HG02642 (cell line): ENCODE measurements around the gene GPRASP2.
"Not testable (repeated sequence)": the region's sequence is repeated elsewhere in the genome, so short reads cannot be mapped to it uniquely, and the experiment has no call there.

Source experiments
- ATAC-seq: cut with Tn5 transposase; IDR thresholded peaks from one replicate; pipeline ENCODE4 v1.9.1; 2021; ENCODE audit warnings: mild to moderate bottlenecking; ENCODE audit not compliant: unreplicated experiment, poor library complexity

GPRASP2 gene

GRCh38 chrX:102712216-102712966 is at the start of gene GPRASP2:
TSS of gene GPRASP2 (plus strand) at chrX:102712448. CDS start at chrX:102714870, 2,422 bp downstream.
- ATAC-seq, result no peak

DNA sequence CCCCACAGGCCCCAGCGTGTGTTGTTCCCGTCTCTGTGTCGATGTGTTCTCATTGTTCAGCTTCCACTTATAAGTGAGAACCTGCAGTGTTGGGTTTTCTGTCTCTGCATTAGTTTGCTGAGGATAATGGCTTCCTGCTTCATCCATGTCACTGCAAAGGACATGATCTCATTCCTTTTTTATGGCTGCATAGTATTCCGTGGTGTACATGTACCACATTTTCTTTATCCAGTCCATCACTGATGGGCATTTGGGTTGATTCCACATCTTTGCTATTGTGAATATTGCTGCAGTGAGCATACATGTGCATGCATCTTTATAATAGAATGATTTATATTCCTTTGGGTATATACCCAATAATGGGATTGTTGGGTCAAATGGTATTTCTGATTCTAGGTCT is 48.4 kb upstream of the GPRASP2 start:
- not testable (repeated sequence) for ATAC-seq

GRCh38 chrX:102667034-102667433 is 45.2 kb upstream of the GPRASP2 start:
- ATAC-seq, result not testable (repeated sequence)

- ATAC-seq, result no peak
Observed at GRCh38 chrX:102669526-102669925, 42.7 kb upstream of the GPRASP2 start.

GRCh38 chrX:102672856-102673255 is 39.4 kb upstream of the GPRASP2 start:
- ATAC-seq, result no peak

DNA sequence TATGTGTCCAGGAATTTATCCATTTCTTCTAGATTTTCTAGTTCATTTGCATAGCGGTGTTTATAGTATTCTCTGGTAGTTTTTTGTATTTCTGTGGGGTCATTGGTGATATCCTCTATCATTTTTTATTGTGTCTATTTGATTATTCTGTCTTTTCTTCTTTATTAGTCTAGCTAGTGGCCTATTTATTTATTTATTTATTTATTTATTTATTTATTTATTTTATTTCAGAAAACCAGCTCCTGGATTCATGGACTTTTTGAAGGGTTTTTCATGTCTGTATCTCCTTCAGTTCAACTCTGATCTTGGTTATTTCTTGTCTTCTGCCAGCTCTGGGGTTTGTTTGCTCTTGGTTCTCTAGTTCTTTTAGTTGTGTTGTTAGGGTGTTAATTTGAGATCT is 34.8 kb upstream of the GPRASP2 start:
- not testable (repeated sequence) for ATAC-seq

DNA sequence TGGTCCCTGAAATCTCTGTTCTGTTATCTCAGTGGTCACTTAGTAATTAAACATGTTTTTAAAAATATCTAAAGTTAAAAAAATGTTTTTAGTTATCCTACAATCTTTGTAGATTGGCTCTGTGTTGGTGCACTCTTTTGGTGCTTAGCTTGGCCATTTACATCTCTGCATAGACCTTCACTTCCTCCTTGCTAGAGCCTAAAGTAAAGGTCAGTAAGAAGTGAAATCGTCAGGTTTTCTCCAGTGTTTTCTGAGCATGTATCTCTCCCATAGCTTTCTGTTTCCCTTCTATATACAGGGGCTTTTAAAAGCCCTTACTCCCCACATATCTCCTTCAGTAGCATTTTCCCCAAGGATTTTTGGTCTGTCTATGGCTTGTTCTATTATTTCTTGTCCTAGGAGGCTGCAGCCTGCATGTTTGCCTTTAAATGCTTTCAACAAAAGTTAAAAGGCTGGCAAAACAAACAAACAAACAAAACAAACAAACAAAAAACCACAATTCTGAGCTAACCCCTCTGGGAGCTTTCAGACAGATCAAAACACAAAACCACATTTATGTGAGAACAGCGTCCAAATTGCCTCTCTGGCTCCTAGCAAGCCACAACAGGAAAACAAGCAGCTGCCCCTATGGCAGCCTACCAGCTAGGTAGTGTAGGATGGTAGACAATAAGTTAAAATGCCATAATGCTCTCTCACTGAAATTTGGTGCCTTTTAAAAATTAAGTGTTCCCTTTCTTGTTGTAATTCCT is 27.3 kb upstream of the GPRASP2 start:
- ATAC-seq, result no peak

DNA sequence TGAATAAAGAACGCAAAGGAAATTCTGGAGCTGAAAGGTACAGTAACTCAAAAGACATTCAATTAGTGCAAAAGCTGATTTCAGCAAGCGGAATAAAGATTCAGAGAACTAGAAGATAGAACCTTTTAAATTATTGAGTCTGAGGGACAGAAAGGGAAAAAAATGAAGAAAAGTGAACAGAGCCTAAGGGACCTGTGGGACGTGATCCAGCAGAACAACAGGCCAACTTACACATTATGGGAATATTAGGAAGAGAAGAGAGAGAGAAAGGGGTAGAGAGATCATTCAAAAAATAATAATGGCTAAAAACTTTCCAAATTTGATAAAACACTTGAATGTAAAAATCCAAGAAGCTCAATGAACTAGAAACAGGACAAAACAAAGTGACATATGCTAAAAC is 17.5 kb upstream of the GPRASP2 start:
- no peak for ATAC-seq

GRCh38 chrX:102696306-102696705 is 15.9 kb upstream of the GPRASP2 start:
- no peak for ATAC-seq

DNA sequence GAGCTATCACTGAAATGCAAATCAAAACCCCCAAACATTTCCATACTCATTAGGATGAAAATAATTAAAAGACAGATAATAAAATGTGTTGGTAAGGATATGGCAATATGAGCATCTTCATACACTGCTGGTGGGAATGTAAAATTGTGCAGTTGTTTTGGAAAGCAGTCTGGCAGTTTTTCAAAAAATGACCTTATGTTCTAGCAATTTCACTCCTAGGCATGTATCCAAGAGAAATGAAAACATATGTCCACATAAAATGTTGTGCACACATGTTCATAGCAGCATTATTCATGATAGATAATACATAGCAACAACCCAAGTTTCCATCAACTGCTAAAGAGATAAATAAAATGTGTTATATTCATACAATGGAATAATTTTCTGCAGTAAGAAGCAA is 14.8 kb upstream of the GPRASP2 start:
- ATAC-seq, result no peak

DNA sequence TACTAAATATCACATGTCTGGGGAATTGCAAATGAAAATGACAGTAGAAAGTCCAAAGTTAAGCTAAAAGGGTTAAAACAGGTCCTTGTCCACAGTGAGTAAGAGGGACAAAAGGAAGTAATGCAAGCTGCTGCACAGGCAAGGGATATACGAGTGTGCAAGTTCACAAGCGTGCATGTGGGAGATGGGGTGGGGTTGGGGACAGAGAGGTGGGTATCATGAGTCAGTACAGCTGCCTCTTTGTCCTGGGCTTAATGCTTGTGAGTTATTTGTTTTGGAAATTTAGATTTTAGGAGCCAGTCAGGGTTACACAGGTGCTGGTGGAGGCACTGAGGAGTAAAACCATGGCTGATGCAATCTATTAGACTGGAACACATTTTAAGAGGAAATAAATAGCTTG is 3.3 kb upstream of the GPRASP2 start:
- ATAC-seq, result no peak

- ATAC-seq, result no peak
Observed at GRCh38 chrX:102711872-102712215, 404 bp upstream of the GPRASP2 start.

DNA sequence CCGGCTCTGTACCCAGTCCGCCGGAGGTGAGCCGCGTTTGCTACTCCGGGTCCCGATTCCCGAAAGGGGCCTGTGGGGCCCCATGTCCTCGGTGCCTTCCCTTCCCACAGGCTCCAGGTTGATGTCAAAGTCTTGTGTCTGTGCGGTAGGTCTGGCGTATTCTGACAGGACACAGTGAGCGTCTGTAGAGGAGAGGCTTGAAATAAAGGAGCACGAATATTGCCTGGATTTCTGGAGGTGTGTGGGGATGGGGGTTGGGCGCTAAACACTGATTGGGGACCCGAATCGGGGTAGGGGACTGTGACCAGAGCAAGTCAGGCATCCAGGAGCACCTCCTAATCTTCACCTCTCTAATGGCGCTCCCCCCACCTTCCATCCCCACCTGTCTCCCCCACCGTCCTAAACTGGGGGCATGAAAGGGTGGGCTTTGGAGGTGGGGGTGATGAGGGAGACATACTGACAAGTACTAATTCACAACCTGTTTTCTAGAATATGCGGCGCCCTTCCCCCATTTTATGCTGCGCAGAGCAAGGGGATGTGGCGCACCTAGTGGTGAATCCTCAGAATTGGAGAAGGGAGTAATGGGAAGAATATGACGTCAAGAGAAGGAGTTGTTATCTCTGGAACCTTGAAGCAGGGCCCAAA is 855 bp downstream of the GPRASP2 start:
- ATAC-seq, result no peak

GRCh38 chrX:102714994-102715393 is 2.7 kb downstream of the GPRASP2 start:
- ATAC-seq, result no peak

DNA sequence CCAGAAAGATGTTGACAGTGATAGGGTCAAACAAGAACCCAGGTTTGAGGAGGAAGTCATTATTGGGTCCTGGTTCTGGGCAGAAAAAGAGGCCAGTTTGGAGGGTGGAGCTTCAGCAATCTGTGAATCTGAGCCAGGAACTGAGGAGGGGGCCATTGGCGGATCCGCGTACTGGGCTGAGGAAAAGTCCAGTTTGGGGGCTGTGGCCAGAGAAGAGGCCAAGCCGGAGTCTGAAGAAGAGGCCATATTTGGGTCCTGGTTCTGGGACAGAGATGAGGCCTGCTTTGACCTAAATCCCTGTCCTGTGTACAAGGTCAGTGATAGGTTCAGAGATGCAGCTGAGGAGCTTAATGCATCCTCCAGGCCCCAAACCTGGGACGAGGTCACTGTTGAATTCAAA is 3.7 kb downstream of the GPRASP2 start:
- no peak for ATAC-seq

GRCh38 chrX:102720237-102721168 is 8.3 kb downstream of the GPRASP2 start, which contains the start of gene GPRASP3:
TSS of gene GPRASP3 (plus strand) at chrX:102720743. CDS start at chrX:102748996, 28,253 bp downstream.
- ATAC-seq, result peak; percentile 100

DNA sequence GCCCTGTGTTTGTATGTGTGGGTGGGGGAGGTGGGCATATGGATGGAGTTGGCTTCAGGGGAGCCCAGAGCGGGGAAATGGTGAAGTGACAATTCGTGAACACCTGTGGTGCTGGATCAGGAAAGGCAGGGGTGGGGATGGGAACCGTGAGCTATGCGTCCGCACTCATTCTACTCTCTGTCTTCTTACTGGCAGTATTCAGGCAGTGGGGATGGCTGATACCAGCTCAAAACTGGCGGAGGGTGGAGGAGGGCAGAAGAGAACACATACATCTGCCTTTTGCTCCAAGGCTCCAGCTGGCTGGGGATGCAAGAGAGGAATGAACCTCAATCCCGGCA is 8.9 kb downstream of the GPRASP2 start:
- ATAC-seq, result not testable (repeated sequence)

- no peak for ATAC-seq
Observed at GRCh38 chrX:102723456-102723855, 11.2 kb downstream of the GPRASP2 start.

DNA sequence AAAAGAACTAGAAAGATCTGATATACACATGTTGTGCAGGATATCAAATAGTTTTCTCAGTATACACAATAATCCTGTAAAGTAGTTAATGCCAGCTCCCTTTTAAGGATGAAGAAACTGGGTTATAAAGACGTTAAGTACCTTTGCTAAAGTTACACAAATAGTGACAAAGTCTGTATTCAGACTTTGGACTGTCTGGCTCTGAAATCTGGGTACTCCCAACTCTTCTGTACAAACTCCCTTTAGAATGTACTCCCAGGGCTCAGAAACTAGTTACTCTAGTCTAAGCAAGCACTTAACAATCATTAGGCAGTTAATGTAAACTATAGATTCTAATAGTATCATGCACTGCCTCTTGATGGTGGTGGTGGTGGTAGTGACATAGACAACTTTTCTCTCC is 15.5 kb downstream of the GPRASP2 start:
- ATAC-seq, result no peak

- ATAC-seq, result no peak
Observed at GRCh38 chrX:102728646-102729045, 16.4 kb downstream of the GPRASP2 start.
